Vagina (tissue), 2 donors: ENCODE measurements around the gene FASTK. TPM values are rescaled to one million over a fixed set of nuclear protein-coding genes. Genes with fewer than 3 reads are reported as not detected.

Experiments used
- DNase-seq, 2 donors: peaks; one replicate each; pipeline ENCODE4 v3.0.0-alpha.2; 2017; ENCODE audit errors: extremely low spot score in 2 of 2
- H3K27ac ChIP-seq: fragments of 200-600 bp; sonication (generic); one replicate; pipeline ENCODE4 v1.5.1; 2019
- H3K27me3 ChIP-seq: fragments of 200-600 bp; sonication (generic); one replicate; pipeline ENCODE4 v1.5.1; 2019
- H3K36me3 ChIP-seq, 2 donors: fragments of 200-600 bp; sonication (generic); one replicate each; pipeline ENCODE4 v1.5.1; 2017 to 2019
- H3K4me1 ChIP-seq: fragments of 200-600 bp; sonication (generic); one replicate; pipeline ENCODE4 v1.5.1; 2019
- H3K4me3 ChIP-seq, 2 donors: fragments of 200-600 bp; sonication (generic); 1 replicate in 1 of 2; 2 replicates in 1 of 2; pipeline ENCODE4 v1.5.1; 2016 to 2019
- H3K9me3 ChIP-seq: fragments of 200-600 bp; sonication (generic); one replicate; pipeline ENCODE4 v1.5.1; 2019
- POLR2A ChIP-seq, 2 donors: fragments of 450-650 bp; IDR thresholded peaks; one replicate each; pipeline ENCODE4 v1.6.1; 2017; ENCODE audit warnings: antibody characterized with exemption in 2 of 2, mild to moderate bottlenecking in 2 of 2, moderate library complexity in 2 of 2
- POLR2AphosphoS5 ChIP-seq, 2 donors: sonication (generic); formaldehyde crosslinking; IDR thresholded peaks; one replicate each; pipeline ENCODE4 v1.9.0; 2017; ENCODE audit warnings: antibody characterized with exemption in 2 of 2, mild to moderate bottlenecking in 2 of 2, low read depth in 1 of 2; ENCODE audit not compliant: insufficient read depth in 1 of 2
- intact Hi-C: fragments of 100-400 bp; cut with DNase I; formaldehyde crosslinking; loops from one replicate; pipeline ENCODE4 v1.15.1; 2023
- total RNA-seq: library from RNA; depleted of rRNA; stranded (reverse); fragments of >200 nt; gene quantifications from one replicate; pipeline ENCODE4 v1.2.3, GENCODE V29; 2016
- TF ChIP-seq, protein P1 (sequence below), 3 experiments: fragments of 450-650 bp in 2 of 3; fragments of 200-600 bp in 1 of 3; sonication (generic) in 1 of 3; IDR thresholded peaks; one replicate each; pipeline ENCODE4 v1.5.1; 2017 to 2019; ENCODE audit warnings: antibody characterized with exemption in 3 of 3, mild to moderate bottlenecking in 2 of 3, moderate library complexity in 2 of 3

Gene FASTK
- total RNA-seq, 1 donor from 2014 or later: 60.2 TPM

DNA sequence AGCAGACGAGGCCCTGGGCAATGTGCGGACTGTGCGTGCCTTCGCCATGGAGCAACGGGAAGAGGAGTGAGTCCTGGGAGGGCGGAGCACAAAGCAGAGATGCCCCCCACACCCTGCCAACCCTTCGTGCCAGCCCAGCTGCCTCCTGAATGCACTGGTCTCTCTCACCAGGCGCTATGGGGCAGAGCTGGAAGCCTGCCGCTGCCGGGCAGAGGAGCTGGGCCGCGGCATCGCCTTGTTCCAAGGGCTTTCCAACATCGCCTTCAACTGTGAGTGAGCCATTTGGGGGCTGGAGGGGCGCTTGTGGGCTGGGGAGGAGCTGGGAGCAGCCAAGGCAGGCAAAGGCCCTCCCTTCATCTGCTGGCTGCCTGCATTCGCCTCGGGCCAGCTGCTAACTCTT is 44.7 kb downstream of the FASTK start:
- Histone ChIP-seq H3K36me3 (peaks cover 0 to 33% of the 10 kb centered on the region in 2 donors), H3K27ac (no peak overlapping the region), H3K4me3 (no peak overlapping the region), H3K4me1 (peaks cover 21% of the 10 kb centered on the region), H3K27me3 (no peaks in the 10 kb centered on the region), H3K9me3 (no peaks in the 10 kb centered on the region)
- intact Hi-C loops: no loop called here
- TF ChIP-seq, protein P1, sequence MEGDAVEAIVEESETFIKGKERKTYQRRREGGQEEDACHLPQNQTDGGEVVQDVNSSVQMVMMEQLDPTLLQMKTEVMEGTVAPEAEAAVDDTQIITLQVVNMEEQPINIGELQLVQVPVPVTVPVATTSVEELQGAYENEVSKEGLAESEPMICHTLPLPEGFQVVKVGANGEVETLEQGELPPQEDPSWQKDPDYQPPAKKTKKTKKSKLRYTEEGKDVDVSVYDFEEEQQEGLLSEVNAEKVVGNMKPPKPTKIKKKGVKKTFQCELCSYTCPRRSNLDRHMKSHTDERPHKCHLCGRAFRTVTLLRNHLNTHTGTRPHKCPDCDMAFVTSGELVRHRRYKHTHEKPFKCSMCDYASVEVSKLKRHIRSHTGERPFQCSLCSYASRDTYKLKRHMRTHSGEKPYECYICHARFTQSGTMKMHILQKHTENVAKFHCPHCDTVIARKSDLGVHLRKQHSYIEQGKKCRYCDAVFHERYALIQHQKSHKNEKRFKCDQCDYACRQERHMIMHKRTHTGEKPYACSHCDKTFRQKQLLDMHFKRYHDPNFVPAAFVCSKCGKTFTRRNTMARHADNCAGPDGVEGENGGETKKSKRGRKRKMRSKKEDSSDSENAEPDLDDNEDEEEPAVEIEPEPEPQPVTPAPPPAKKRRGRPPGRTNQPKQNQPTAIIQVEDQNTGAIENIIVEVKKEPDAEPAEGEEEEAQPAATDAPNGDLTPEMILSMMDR (IDR thresholded peaks at IDR 0.05): no peak
- no peak for TF ChIP-seq POLR2AphosphoS5 (IDR thresholded peaks at IDR 0.05; ENCODE audit: insufficient read depth in 1 of 2, low read depth in 1 of 2)
- TF ChIP-seq POLR2A (IDR thresholded peaks at IDR 0.05): no peak
- DNase-seq: no peak

DNA sequence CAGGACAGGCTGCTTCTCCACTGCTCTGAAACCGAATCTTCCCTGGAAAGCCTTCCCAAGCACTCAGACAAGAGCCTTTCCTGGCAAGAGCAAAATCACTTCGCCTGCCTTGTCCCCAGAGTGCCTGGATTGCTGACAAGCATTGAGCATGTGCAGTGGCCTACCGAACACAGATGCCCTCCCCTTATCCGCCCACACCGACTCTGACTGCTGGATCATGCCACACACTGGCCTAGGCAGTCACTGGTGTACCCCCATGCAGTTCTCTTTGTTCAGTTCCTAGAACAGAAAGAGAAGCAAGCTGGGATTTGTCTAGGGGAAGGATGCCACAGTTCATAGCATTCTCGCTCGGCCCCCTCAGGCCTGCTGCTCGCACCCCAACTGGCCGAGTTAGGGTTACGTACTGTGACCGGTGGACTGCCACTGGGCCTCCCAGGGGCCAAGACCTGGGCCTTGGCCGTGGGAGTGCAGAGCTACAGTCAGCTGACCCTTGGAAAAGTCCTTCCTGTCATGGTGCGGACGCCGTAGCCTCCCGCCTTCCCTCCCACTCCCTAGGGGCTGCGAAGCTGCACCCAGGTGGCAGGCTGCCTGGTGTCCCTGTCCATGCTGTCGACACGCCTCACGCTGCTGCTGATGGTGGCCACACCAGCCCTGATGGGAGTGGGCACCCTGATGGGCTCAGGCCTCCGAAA is 45.4 kb downstream of the FASTK start:
- Histone ChIP-seq H3K4me3 (no peak overlapping the region), H3K27ac (no peak overlapping the region), H3K4me1 (peaks cover 20% of the 10 kb centered on the region), H3K9me3 (no peaks in the 10 kb centered on the region), H3K36me3 (peaks cover 0 to 33% of the 10 kb centered on the region in 2 donors), H3K27me3 (no peaks in the 10 kb centered on the region)
- DNase-seq: no peak
- TF ChIP-seq POLR2AphosphoS5 (IDR thresholded peaks at IDR 0.05; ENCODE audit: insufficient read depth in 1 of 2, low read depth in 1 of 2): no peak
- TF ChIP-seq, protein P1 (IDR thresholded peaks at IDR 0.05): no peak
- no peak for TF ChIP-seq POLR2A (IDR thresholded peaks at IDR 0.05)
- intact Hi-C loops: no loop called here

DNA sequence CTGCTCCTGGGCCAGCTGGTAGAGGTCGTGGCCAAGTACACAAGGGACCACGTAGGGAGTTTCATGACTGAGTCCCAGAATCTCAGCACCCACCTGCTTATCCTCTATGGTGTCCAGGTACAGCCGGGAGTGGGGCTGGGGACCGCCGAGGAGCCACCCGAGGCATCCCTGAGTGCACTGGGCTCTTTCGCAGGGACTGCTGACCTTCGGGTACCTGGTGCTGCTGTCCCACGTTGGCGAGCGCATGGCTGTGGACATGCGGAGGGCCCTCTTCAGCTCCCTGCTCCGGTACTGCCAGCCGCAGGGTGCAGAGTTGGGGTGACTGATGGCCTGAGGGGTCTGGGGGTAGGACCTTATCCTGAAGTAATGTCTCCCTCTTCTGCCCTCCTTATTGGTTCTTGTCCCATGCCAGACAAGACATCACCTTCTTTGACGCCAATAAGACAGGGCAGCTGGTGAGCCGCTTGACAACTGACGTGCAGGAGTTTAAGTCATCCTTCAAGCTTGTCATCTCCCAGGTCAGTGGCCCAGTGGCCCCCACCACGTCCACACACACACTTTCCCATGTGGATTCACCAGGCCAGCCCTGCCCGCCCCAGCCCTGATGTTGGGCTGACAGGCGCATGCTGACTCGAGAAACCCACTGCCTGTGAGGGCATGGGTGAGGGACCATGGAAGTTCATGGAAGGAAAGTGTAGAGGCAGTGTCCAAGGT is 46.1 kb downstream of the FASTK start:
- H3K4me1 ChIP-seq: peaks cover 17% of the 10 kb centered on the region
- peaks cover 0 to 33% of the 10 kb centered on the region in 2 donors for H3K36me3 ChIP-seq
- no peaks in the 10 kb centered on the region for H3K27me3 ChIP-seq
- no peak for DNase-seq
- no peak overlapping the region for H3K27ac ChIP-seq
- no peak overlapping the region for H3K4me3 ChIP-seq
- intact Hi-C loops: no loop called here
- no peaks in the 10 kb centered on the region for H3K9me3 ChIP-seq
- TF ChIP-seq, protein P1 (IDR thresholded peaks at IDR 0.05): no peak
- TF ChIP-seq POLR2AphosphoS5 (IDR thresholded peaks at IDR 0.05; ENCODE audit: insufficient read depth in 1 of 2, low read depth in 1 of 2) (no peak), POLR2A (IDR thresholded peaks at IDR 0.05) (no peak)

DNA sequence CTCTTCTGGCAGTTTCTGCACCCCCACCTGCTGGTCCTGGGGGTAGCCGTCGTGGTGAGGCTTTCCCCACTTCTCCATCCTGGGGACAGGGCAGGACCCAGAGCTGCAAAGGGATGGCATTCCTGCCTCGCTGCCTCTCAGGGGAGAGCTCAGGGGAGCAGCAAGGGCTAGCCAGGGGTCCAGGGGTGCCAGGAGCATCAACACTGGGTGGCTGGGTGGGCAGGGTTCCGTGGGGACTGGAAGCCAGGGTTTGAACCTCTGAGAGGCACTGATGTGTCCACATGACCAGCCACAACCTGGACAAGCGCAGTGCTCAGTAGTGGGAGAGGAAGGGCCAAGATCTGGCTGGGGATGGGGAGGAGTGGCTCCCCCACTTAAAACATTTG is 46.8 kb downstream of the FASTK start:
- no peak for DNase-seq
- peaks cover 0 to 33% of the 10 kb centered on the region in 2 donors for H3K36me3 ChIP-seq
- TF ChIP-seq, protein P1 (IDR thresholded peaks at IDR 0.05): no peak
- no peak for TF ChIP-seq POLR2A (IDR thresholded peaks at IDR 0.05)
- no peak for TF ChIP-seq POLR2AphosphoS5 (IDR thresholded peaks at IDR 0.05; ENCODE audit: insufficient read depth in 1 of 2, low read depth in 1 of 2)
- no peak overlapping the region for H3K27ac ChIP-seq
- H3K9me3 ChIP-seq: no peaks in the 10 kb centered on the region
- no peaks in the 10 kb centered on the region for H3K27me3 ChIP-seq
- intact Hi-C loops: no loop called here
- peaks cover 17% of the 10 kb centered on the region for H3K4me1 ChIP-seq
- H3K4me3 ChIP-seq: no peak overlapping the region
